HepG2 (cell line): ENCODE results near the gene GRAMD1A. TPM values are rescaled to one million over a fixed set of nuclear protein-coding genes. Genes with fewer than 3 reads are reported as not detected.

Experiments
- ELF3 ChIP-seq: IDR thresholded peaks from 2 replicates; pipeline ENCODE4 v1.6.1; 2016; ENCODE audit warnings: missing genetic modification reagents, missing compliant biosample characterization
- GLI4 ChIP-seq: sonication (generic); formaldehyde crosslinking; IDR thresholded peaks from 2 replicates; pipeline ENCODE4 v1.5.1; 2020; ENCODE audit warnings: missing genetic modification reagents, mild to moderate bottlenecking, moderate library complexity, borderline replicate concordance
- HIVEP1 ChIP-seq: sonication (generic); formaldehyde crosslinking; IDR thresholded peaks from 2 replicates; pipeline ENCODE4 v1.4.0; 2020; ENCODE audit warnings: mild to moderate bottlenecking, missing genetic modification reagents
- HNF1B ChIP-seq: sonication (generic); formaldehyde crosslinking; IDR thresholded peaks from 2 replicates; pipeline ENCODE4 v1.5.1; 2020; ENCODE audit warnings: mild to moderate bottlenecking, moderate library complexity, missing genetic modification reagents
- HNF4A ChIP-seq: sonication (generic); formaldehyde crosslinking; IDR thresholded peaks from 2 replicates; pipeline ENCODE4 v1.4.0; 2020; ENCODE audit warnings: missing genetic modification reagents
- NFE2L1 ChIP-seq: sonication (generic); formaldehyde crosslinking; IDR thresholded peaks from 2 replicates; pipeline ENCODE4 v1.4.0; 2020; ENCODE audit warnings: missing genetic modification reagents, mild to moderate bottlenecking, borderline replicate concordance
- NFIB ChIP-seq: sonication (generic); formaldehyde crosslinking; IDR thresholded peaks from 2 replicates; pipeline ENCODE4 v1.9.0; 2021; ENCODE audit warnings: missing genetic modification reagents, mild to moderate bottlenecking, borderline replicate concordance
- NR3C1 ChIP-seq: sonication (generic); formaldehyde crosslinking; IDR thresholded peaks from 2 replicates; pipeline ENCODE4 v1.4.0; 2020; ENCODE audit warnings: missing genetic modification reagents
- RFXANK ChIP-seq: IDR thresholded peaks from 2 replicates; pipeline ENCODE4 v1.6.1; 2016
- SMAD3 ChIP-seq: sonication (generic); formaldehyde crosslinking; IDR thresholded peaks from 2 replicates; pipeline ENCODE4 v1.4.0; 2020; ENCODE audit warnings: missing genetic modification reagents
- TOPORS ChIP-seq: sonication (generic); formaldehyde crosslinking; IDR thresholded peaks from 2 replicates; pipeline ENCODE4 v1.8.0; 2023; ENCODE audit warnings: mild to moderate bottlenecking, missing genetic modification reagents
- WIZ ChIP-seq: sonication (generic); formaldehyde crosslinking; IDR thresholded peaks from 2 replicates; pipeline ENCODE4 v1.5.1; 2020; ENCODE audit warnings: mild to moderate bottlenecking, missing genetic modification reagents
- ZFAT ChIP-seq: sonication (generic); formaldehyde crosslinking; conservative IDR thresholded peaks from 2 replicates; pipeline ENCODE4 v1.8.1; 2023; ENCODE audit warnings: missing genetic modification reagents, inconsistent platforms
- ZNF160 ChIP-seq: sonication (generic); formaldehyde crosslinking; IDR thresholded peaks from 2 replicates; pipeline ENCODE4 v1.8.0; 2022; ENCODE audit warnings: mild to moderate bottlenecking, inconsistent platforms, missing genetic modification reagents
- ZNF350 ChIP-seq: sonication (generic); formaldehyde crosslinking; IDR thresholded peaks from 2 replicates; pipeline ENCODE4 v1.4.0; 2020; ENCODE audit warnings: mild to moderate bottlenecking, low read depth, missing genetic modification reagents, borderline replicate concordance
- ZNF382 ChIP-seq: sonication (generic); formaldehyde crosslinking; IDR thresholded peaks from 2 replicates; pipeline ENCODE4 v1.5.0; 2020; ENCODE audit warnings: missing genetic modification reagents, mild to moderate bottlenecking, borderline replicate concordance
- polyA plus RNA-seq, 8 experiments: library from polyadenylated mRNA; depleted of rRNA in 3 of 8; stranded (reverse) in 7 of 8; unstranded in 1 of 8; fragments of >200 nt; fragmentation: Illumina TruSeq in 4 of 8; extraction: Trizol in 4 of 8; gene quantifications; 2 replicates each; pipeline versions ENCODE4 v1.2.1 to v1.2.3, GENCODE V29; 2011 to 2016; ENCODE audit warnings: low read depth in 4 of 8, missing spikeins in 1 of 8, mixed read lengths in 1 of 8; ENCODE audit not compliant: insufficient read depth in 1 of 8
- total RNA-seq, 5 experiments: library from RNA; depleted of rRNA; stranded (reverse); fragments of >200 nt; fragmentation: Illumina TruSeq; extraction: Trizol; gene quantifications; 2 replicates each; pipeline ENCODE4 v1.2.3, GENCODE V29; 2016; ENCODE audit warnings: low read depth in 1 of 5
- TF ChIP-seq, protein P1 (sequence below): IDR thresholded peaks from 2 replicates; pipeline ENCODE4 v1.6.1; 2016
- TF ChIP-seq, protein P2 (sequence below): sonication (generic); formaldehyde crosslinking; IDR thresholded peaks from 2 replicates; pipeline ENCODE4 v1.9.0; 2021; ENCODE audit warnings: mild to moderate bottlenecking, missing genetic modification reagents
- TF ChIP-seq, protein P3 (sequence below): sonication (generic); formaldehyde crosslinking; IDR thresholded peaks from 2 replicates; pipeline ENCODE4 v1.5.0; 2020; ENCODE audit warnings: mild to moderate bottlenecking, missing genetic modification reagents

Gene GRAMD1A
- total and polyA plus RNA-seq, 2 of the 13 experiments (the other 11 are each of a cell fraction or from before 2014, with no cell fraction given), result 14.7 to 181 TPM

GRCh38 chr19:35042056-35042730, 42.1 kb downstream of the GRAMD1A start (continued):
- TF ChIP-seq HNF4A (CRISPR knock-in tag), result peak; percentile 61
- peak; percentile 90; the same call in 1 of the 2 replicates for TF ChIP-seq HNF1B (CRISPR knock-in tag)
- peak; percentile 7; the same call in 1 of the 2 replicates for TF ChIP-seq HIVEP1 (CRISPR knock-in tag)
- no peak for TF ChIP-seq NFE2L1 (CRISPR knock-in tag)
- TF ChIP-seq NR3C1 (CRISPR knock-in tag), result no peak
- TF ChIP-seq, protein P1, sequence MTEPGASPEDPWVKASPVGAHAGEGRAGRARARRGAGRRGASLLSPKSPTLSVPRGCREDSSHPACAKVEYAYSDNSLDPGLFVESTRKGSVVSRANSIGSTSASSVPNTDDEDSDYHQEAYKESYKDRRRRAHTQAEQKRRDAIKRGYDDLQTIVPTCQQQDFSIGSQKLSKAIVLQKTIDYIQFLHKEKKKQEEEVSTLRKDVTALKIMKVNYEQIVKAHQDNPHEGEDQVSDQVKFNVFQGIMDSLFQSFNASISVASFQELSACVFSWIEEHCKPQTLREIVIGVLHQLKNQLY (CRISPR knock-in tag), result peak; percentile 81
- 0 out of 2 replicates have a peak, but pooled peaks have one; percentile 26 for TF ChIP-seq ZNF160 (CRISPR knock-in tag)
- no peak; the same call in 1 of the 2 replicates for TF ChIP-seq ZNF350 (CRISPR knock-in tag)
- TF ChIP-seq WIZ (CRISPR knock-in tag), result no peak
- TF ChIP-seq ELF3 (CRISPR knock-in tag), result no peak; the same call in 1 of the 2 replicates
- TF ChIP-seq GLI4 (CRISPR knock-in tag), result peak; percentile 71; the same call in 1 of the 2 replicates
- TF ChIP-seq SMAD3 (CRISPR knock-in tag), result no peak
- TF ChIP-seq RFXANK (CRISPR knock-in tag), result no peak
- no peak for TF ChIP-seq NFIB (CRISPR knock-in tag)
- TF ChIP-seq, protein P2, sequence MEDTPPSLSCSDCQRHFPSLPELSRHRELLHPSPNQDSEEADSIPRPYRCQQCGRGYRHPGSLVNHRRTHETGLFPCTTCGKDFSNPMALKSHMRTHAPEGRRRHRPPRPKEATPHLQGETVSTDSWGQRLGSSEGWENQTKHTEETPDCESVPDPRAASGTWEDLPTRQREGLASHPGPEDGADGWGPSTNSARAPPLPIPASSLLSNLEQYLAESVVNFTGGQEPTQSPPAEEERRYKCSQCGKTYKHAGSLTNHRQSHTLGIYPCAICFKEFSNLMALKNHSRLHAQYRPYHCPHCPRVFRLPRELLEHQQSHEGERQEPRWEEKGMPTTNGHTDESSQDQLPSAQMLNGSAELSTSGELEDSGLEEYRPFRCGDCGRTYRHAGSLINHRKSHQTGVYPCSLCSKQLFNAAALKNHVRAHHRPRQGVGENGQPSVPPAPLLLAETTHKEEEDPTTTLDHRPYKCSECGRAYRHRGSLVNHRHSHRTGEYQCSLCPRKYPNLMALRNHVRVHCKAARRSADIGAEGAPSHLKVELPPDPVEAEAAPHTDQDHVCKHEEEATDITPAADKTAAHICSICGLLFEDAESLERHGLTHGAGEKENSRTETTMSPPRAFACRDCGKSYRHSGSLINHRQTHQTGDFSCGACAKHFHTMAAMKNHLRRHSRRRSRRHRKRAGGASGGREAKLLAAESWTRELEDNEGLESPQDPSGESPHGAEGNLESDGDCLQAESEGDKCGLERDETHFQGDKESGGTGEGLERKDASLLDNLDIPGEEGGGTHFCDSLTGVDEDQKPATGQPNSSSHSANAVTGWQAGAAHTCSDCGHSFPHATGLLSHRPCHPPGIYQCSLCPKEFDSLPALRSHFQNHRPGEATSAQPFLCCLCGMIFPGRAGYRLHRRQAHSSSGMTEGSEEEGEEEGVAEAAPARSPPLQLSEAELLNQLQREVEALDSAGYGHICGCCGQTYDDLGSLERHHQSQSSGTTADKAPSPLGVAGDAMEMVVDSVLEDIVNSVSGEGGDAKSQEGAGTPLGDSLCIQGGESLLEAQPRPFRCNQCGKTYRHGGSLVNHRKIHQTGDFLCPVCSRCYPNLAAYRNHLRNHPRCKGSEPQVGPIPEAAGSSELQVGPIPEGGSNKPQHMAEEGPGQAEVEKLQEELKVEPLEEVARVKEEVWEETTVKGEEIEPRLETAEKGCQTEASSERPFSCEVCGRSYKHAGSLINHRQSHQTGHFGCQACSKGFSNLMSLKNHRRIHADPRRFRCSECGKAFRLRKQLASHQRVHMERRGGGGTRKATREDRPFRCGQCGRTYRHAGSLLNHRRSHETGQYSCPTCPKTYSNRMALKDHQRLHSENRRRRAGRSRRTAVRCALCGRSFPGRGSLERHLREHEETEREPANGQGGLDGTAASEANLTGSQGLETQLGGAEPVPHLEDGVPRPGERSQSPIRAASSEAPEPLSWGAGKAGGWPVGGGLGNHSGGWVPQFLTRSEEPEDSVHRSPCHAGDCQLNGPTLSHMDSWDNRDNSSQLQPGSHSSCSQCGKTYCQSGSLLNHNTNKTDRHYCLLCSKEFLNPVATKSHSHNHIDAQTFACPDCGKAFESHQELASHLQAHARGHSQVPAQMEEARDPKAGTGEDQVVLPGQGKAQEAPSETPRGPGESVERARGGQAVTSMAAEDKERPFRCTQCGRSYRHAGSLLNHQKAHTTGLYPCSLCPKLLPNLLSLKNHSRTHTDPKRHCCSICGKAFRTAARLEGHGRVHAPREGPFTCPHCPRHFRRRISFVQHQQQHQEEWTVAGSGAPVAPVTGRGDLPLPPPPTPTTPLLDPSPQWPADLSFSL, result no peak
- TF ChIP-seq ZFAT (CRISPR knock-in tag), result 0 out of 2 replicates have a peak, but pooled peaks have one; percentile 15
- TF ChIP-seq, protein P3, sequence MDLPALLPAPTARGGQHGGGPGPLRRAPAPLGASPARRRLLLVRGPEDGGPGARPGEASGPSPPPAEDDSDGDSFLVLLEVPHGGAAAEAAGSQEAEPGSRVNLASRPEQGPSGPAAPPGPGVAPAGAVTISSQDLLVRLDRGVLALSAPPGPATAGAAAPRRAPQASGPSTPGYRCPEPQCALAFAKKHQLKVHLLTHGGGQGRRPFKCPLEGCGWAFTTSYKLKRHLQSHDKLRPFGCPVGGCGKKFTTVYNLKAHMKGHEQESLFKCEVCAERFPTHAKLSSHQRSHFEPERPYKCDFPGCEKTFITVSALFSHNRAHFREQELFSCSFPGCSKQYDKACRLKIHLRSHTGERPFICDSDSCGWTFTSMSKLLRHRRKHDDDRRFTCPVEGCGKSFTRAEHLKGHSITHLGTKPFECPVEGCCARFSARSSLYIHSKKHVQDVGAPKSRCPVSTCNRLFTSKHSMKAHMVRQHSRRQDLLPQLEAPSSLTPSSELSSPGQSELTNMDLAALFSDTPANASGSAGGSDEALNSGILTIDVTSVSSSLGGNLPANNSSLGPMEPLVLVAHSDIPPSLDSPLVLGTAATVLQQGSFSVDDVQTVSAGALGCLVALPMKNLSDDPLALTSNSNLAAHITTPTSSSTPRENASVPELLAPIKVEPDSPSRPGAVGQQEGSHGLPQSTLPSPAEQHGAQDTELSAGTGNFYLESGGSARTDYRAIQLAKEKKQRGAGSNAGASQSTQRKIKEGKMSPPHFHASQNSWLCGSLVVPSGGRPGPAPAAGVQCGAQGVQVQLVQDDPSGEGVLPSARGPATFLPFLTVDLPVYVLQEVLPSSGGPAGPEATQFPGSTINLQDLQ (CRISPR knock-in tag), result no peak
- TF ChIP-seq ZNF382 (CRISPR knock-in tag), result no peak
- no peak for TF ChIP-seq TOPORS (CRISPR knock-in tag)
